ENCODE results near the gene CA11.

The CA11 gene

DNA sequence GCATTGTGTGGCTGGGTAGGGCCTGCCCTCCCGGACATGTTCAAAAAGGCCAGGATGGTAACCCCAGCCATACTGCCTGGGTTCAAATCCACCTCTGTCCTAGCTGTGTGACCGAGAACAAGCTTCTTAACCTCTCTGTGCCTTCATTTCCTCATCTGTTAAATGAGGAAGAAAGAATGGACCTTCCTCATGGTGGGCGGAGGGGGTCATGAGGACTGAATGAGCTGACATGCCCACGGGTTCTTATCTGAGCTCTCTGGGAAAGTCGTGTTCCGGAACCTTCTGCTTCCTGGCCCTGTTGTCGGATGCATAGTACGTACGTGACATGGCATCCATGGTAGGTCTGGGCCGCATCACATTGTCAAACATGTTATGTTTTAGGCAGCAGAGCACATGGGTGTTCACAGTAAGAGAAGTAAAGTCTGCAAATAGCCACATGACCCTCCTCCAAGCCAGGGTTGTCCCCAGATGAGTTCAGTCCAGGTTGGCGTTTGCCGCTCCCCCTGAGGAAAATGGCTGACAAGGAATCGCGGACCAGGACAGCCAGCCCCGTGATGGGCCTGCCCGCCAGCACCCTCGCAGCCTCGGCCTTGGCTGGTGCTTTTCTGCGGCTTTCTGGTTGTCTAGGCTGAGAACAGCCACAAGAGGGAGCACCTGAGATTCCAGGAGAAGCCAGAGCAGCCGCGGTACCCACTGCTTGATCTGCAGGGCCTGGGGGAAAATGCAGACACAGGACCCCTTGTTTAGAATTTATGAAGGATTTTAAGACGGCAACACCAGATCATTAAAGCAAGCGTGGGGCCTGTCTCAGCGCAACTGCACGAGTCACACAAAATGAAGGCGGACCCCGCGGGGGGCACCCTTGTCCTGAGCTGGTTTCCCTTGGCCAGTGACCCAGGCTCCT is 29.2 kb upstream of the CA11 start:
- H3K9me3 Mint-ChIP-seq, result no peaks in the 10 kb centered on the region
- H3K4me3 Mint-ChIP-seq, result peak overlapping the region in 1 of 2 donors; percentile 33
- peaks cover 5 to 6% of the 10 kb centered on the region in 2 donors for H3K4me1 Mint-ChIP-seq (ENCODE audit: low read depth in 2 of 2)
- DNase-seq, result peak; percentile 75 to 76 (median 75)
- H3K27ac Mint-ChIP-seq, result peak overlapping the region in 1 of 2 donors; percentile 60
- no peaks in the 10 kb centered on the region for H3K27me3 Mint-ChIP-seq
- H3K36me3 Mint-ChIP-seq (ENCODE audit: insufficient read depth), result no peaks in the 10 kb centered on the region
- ATAC-seq (replicated peaks), result peak; percentile 96

DNA sequence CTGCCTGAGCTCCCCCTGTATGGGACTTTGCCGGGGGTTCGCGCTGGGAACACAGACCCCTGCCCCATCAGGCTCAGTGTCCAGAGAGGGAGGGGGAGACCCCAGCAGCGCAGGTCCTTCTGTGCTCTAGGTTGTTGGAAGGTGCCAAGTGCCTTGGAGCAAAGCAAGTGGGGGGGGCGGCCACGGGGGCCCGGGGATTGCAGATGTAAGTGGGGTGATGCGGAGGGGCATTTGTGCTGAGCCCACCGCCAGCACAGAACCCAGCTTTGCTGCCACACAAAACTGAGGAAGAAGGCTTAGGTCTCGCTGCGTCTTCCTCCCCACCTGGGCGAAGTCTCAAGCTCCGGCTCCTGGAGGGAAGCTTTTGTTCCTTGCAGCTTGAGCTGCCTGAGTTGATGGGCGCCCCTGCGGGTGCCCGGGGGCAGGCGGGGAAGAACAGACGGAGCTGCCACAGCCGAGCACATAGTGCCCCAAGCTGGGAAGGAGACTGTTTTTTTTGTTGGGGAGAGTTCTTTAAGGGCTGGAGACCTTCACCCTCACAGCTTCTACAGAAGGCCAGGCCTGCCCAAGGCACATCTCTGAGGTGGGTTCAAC is 28.3 kb upstream of the CA11 start:
- H3K36me3 Mint-ChIP-seq (ENCODE audit: insufficient read depth), result peaks cover 7% of the 10 kb centered on the region
- no peaks in the 10 kb centered on the region for H3K9me3 Mint-ChIP-seq
- no peak overlapping the region for H3K4me3 Mint-ChIP-seq
- peaks cover 5 to 6% of the 10 kb centered on the region in 2 donors for H3K4me1 Mint-ChIP-seq (ENCODE audit: low read depth in 2 of 2)
- ATAC-seq (replicated peaks) (no peak), DNase-seq (no peak)
- H3K27ac Mint-ChIP-seq, result no peak overlapping the region
- H3K27me3 Mint-ChIP-seq, result no peaks in the 10 kb centered on the region

DNA sequence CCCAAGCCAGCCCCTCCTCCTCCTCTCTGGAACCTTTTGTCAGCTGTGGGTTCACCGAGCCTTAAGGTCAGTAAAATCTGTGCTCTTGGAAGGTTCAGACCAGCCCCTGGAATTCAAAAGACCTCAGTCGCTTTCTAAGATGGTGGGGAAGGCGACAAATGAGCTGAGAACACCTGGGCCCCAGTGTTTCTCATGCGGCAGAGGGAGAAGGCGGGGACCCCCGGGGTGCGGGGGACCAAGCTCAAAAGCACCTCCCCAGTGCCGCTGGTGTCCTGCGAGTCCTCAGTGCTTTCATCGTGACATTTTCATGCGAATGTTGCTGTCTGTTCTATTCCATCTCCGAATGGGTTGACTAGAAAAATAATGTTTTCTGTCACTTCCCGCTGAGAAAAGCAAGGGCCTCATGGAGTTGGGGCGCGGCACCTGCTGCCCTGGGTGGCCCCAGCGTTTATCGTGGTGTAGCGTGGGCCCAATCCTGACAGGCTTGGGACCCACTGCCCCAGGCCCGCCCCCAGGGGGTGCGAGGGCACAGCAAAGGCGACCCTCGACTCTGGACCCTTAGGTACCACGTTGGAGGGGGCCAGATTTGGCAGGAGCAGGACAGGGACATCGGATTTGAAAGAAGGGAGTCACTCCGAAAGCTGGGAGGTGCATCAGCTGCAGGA is 27.6 kb upstream of the CA11 start:
- Mint-ChIP-seq H3K4me1 (ENCODE audit: low read depth in 2 of 2) (peaks cover 5 to 6% of the 10 kb centered on the region in 2 donors), H3K27me3 (no peaks in the 10 kb centered on the region), H3K4me3 (no peak overlapping the region), H3K36me3 (ENCODE audit: insufficient read depth) (peaks cover 12% of the 10 kb centered on the region), H3K27ac (no peak overlapping the region), H3K9me3 (peaks cover 0 to 1% of the 10 kb centered on the region in 2 donors)
- DNase-seq, result no peak
- no peak for ATAC-seq (replicated peaks)

DNA sequence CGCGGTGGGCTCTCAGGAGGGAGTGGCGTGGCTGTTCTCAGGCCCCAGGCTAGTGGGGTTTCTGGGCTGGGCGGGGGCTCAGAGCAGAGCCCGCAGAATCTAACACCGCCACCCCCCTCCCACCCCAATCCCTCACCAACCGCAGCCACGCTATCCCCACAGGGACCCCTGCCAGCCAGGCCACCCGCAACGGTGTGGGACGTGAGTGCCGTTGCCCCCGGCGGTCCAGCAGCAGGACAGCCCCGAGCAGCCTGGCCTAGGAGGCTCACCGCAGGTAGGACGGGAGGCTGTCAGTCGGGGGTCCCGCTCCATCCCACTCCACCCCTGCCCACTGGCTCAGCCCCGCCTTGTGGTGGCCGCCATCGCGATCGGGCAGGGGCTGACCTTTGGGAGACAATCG is 27.0 kb upstream of the CA11 start, which contains the start of gene NTN5:
Gene NTN5, minus strand, starts transcription at position 24 of the 400 bp plus-strand sequence. CDS start 2,031 bp downstream, outside the sequence.
- Mint-ChIP-seq H3K36me3 (ENCODE audit: insufficient read depth) (peaks cover 15% of the 10 kb centered on the region), H3K27me3 (no peaks in the 10 kb centered on the region), H3K4me3 (no peak within 1 kb of the TSS), H3K9me3 (peaks cover 0 to 1% of the 10 kb centered on the region in 2 donors), H3K27ac (peak within 1 kb of the TSS in 1 of 2 donors; percentile 29), H3K4me1 (ENCODE audit: low read depth in 2 of 2) (peaks cover 5 to 6% of the 10 kb centered on the region in 2 donors)
- DNase-seq (no peak), ATAC-seq (replicated peaks) (no peak)

DNA sequence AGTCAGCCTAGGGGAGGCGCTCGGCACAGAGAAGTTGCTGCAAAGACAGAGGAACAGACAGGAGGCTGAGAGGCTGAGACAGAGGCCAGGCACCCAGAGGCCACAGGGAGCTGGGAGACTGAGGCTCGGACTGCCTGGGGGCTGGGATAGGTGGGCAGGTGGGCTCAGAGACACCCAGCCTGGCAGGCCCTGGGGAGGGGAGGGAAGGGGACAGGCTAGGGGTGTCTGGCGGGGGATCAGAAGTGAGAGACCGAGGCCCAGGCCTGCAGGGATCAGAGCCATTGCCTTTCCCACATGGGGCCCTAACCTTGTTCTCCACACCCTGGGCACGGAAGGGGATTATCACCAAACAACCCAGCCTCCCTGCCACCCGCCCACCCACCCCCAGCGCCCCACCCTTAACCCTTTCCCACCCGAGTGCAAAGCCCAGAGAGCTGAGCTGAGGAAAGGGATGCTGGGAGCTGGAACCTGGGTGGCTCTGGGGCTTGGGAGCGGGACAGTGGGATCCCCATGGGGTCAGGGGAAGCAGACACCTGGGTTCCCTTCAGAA is 25.5 kb upstream of the CA11 start:
- no peak for ATAC-seq (replicated peaks)
- Mint-ChIP-seq H3K27me3 (no peaks in the 10 kb centered on the region), H3K9me3 (peaks cover 0 to 1% of the 10 kb centered on the region in 2 donors), H3K4me1 (ENCODE audit: low read depth in 2 of 2) (peaks cover 5 to 6% of the 10 kb centered on the region in 2 donors), H3K4me3 (no peak overlapping the region), H3K27ac (no peak overlapping the region), H3K36me3 (ENCODE audit: insufficient read depth) (peaks cover 15% of the 10 kb centered on the region)
- DNase-seq, result no peak

DNA sequence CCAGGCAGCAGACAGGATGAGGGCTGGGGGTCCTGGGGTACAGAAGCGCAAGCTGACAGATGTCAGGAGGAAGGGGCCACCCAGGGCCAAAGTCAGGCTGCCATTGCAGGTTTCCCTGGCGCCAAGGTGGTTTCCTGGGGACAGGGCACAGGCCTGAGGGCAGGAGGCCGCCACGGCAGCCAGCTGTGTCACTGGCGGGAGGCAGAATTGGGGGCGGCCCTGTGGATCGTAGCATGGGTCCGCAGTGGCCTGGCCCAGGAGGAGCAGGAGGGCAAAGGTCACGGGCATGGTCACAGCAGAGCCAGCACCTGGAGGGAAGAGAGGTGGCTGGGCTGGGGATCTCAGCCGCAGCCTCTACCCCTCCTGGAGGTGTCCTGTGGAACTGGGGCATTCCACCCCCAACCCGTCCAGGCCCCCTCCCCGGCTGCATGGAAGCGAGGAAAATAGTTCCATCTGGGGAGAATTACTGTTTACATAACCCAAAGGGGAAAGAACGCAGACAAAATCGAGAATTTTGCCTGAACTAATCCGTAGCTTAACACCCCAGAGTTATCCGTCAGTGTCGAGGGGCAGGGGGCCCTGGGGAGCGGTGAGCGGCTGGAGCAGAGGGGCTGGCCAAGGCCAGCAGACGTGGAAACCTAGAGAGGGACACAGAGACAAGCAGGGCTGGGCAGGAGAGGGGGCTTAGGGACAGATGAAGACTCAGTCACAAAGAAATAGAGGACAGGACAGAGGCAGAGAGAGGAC is 24.9 kb upstream of the CA11 start:
- peaks cover 15% of the 10 kb centered on the region for H3K36me3 Mint-ChIP-seq (ENCODE audit: insufficient read depth)
- peaks cover 5 to 6% of the 10 kb centered on the region in 2 donors for H3K4me1 Mint-ChIP-seq (ENCODE audit: low read depth in 2 of 2)
- DNase-seq (no peak), ATAC-seq (replicated peaks) (no peak)
- H3K27ac Mint-ChIP-seq, result no peak overlapping the region
- no peak overlapping the region for H3K4me3 Mint-ChIP-seq
- H3K27me3 Mint-ChIP-seq, result no peaks in the 10 kb centered on the region
- H3K9me3 Mint-ChIP-seq, result peaks cover 0 to 1% of the 10 kb centered on the region in 2 donors

DNA sequence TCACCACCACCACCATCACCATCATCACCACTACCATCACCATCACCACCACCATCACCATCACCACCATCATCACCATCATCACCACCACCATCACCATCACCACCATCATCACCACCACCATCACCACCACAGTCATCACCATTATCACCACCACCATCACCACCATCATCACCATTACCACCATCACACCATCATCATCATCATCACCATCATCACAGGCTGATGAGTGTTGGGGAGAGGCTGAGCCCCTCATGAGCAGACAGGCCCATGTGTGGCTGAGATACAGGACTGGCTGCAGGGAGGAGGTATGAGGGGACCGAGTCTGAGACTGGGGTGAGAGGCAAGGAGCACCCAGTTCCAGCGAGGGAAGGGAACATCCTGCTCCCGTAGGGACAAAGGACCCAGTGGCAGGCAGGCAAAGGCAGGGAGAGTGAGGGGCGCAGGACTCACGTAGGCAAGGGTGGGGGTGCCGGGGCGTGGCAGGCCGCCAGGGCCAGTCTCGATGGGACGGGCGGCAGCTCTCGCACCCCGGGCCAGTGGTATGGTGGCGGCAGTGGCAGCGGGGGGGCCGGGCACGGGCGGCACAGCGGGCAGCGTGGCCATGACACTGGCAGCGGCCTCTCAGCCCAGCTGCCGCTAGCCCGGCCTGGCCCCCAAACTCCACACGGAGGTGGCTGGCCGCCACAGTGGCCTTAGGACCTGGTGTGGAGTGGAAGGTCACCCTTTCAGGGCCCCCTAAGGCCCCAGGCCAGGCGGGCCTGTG is 24.1 kb upstream of the CA11 start:
- H3K27me3 Mint-ChIP-seq, result no peaks in the 10 kb centered on the region
- H3K36me3 Mint-ChIP-seq (ENCODE audit: insufficient read depth), result peaks cover 15% of the 10 kb centered on the region
- H3K4me3 Mint-ChIP-seq, result no peak overlapping the region
- DNase-seq, result no peak
- no peak for ATAC-seq (replicated peaks)
- peak overlapping the region; percentile 23 to 47 for H3K27ac Mint-ChIP-seq
- H3K9me3 Mint-ChIP-seq, result peaks cover 0 to 1% of the 10 kb centered on the region in 2 donors
- H3K4me1 Mint-ChIP-seq (ENCODE audit: low read depth in 2 of 2), result peaks cover under 1 to 1% of the 10 kb centered on the region in 2 donors

DNA sequence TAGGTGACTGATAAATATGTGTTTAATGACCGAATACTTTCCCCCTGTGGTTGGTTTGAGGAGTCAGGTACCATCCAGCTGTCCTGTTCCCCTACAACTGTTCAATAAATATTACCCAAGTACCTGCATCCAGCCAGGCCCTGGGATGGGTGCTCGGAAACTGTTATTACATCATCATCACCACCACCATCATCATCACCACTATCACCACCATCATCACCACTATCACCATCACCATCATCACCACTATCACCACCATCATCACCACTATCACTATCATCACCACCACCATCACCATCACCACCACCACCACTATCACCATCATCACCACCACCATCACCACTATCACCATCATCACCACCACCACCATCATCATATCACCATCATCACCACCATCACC is 22.8 kb upstream of the CA11 start:
- DNase-seq, result no peak
- peaks cover 15% of the 10 kb centered on the region for H3K36me3 Mint-ChIP-seq (ENCODE audit: insufficient read depth)
- no peaks in the 10 kb centered on the region for H3K27me3 Mint-ChIP-seq
- H3K9me3 Mint-ChIP-seq, result peaks cover 0 to 1% of the 10 kb centered on the region in 2 donors
- H3K4me3 Mint-ChIP-seq, result no peak overlapping the region
- no peak for ATAC-seq (replicated peaks)
- H3K27ac Mint-ChIP-seq, result no peak overlapping the region
- no peaks in the 10 kb centered on the region for H3K4me1 Mint-ChIP-seq (ENCODE audit: low read depth in 2 of 2)

DNA sequence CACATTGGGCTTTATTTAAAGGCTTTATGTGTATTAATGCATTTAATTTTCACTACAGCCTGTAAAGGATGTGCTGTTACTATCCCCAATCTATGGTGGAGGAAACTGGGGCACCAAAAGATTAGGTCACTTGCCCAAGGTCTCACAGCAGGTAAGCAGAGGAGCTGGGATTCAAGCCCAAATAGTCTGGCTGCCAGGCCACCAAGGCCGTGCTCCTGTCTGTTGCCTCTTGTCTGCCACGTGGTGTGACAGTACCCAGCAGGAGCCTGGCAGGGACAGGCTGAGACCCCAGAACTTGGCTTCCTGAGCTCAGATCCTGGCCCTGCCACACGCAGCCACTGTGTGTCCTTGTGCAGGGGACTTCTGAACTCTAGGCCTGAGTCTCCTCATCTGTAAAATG is 22.3 kb upstream of the CA11 start:
- Mint-ChIP-seq H3K9me3 (peaks cover 0 to 1% of the 10 kb centered on the region in 2 donors), H3K27ac (no peak overlapping the region), H3K4me3 (no peak overlapping the region), H3K36me3 (ENCODE audit: insufficient read depth) (peaks cover 15% of the 10 kb centered on the region), H3K4me1 (ENCODE audit: low read depth in 2 of 2) (no peaks in the 10 kb centered on the region), H3K27me3 (no peaks in the 10 kb centered on the region)
- no peak for DNase-seq
- no peak for ATAC-seq (replicated peaks)

DNA sequence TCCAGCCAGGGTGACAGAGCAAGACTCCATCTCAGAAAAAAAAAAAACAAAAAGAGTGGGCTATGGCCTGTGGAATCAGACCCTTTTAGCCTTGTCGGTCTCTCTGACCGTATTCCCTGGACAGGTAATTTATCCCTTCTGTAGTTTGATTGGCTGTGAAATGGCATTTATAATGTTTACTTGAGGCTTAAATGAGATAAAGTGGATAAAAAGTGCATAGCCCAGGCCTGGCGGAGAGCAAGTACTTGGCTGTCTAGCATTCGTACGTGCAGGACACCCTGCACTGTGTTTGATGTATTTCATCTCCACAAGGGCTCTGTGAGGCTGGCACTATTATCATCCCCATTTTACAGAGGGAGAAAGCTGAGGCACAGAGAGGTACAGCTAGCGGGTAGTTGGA is 19.8 kb upstream of the CA11 start:
- H3K4me1 Mint-ChIP-seq (ENCODE audit: low read depth in 2 of 2), result peaks cover 5% of the 10 kb centered on the region in 2 donors
- H3K27me3 Mint-ChIP-seq, result no peaks in the 10 kb centered on the region
- no peak overlapping the region for H3K27ac Mint-ChIP-seq
- no peak overlapping the region for H3K4me3 Mint-ChIP-seq
- H3K9me3 Mint-ChIP-seq, result peaks cover 0 to 1% of the 10 kb centered on the region in 2 donors
- no peak for ATAC-seq (replicated peaks)
- no peak for DNase-seq
- H3K36me3 Mint-ChIP-seq (ENCODE audit: insufficient read depth), result peaks cover 19% of the 10 kb centered on the region

DNA sequence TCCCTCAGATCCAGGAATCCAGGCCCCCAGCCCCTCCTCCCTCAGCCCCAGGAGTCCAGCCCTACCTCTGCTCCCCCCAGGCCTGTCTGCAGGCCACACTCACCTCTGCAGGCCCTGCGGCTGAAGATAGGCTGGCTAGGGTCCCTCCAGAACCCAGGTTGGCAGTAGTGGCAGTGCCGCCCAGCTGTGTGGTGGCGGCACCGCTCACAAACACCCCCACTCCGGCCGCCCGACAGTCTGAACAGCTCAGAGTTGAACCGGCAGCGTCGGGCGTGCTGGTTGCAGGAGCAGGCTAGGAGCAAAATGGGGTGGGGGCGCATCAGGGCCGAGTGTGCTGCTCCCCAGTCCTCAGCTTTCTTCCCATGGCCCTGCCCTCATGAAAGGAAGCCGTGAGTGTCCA is 18.5 kb upstream of the CA11 start:
- no peak for DNase-seq
- H3K9me3 Mint-ChIP-seq, result peaks cover 0 to 1% of the 10 kb centered on the region in 2 donors

DNA sequence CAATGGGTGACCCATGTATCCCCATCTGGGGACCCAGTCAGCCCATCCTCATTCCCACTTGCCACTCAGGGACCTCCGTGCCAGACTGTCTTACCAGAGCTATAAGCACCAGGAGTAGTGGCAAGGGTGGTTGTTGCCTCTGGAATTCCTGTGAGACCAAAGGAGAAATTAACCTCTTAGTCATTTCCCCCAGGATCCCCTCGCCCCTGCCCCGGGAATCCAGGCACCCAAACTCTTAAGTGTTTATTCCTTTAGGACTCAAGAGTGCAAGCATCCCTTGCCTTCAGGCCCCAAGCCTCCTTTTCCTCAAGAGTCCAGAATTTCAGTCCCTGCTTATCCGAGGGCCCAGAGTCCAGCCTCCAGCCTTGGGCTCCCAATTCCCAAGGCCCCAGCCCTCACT is 17.7 kb upstream of the CA11 start:
- DNase-seq, result no peak
- Mint-ChIP-seq H3K36me3 (ENCODE audit: insufficient read depth) (peaks cover 8% of the 10 kb centered on the region), H3K9me3 (no peaks in the 10 kb centered on the region), H3K27ac (no peak overlapping the region), H3K4me1 (ENCODE audit: low read depth in 2 of 2) (peaks cover 6 to 7% of the 10 kb centered on the region in 2 donors), H3K27me3 (no peaks in the 10 kb centered on the region), H3K4me3 (no peak overlapping the region)
- ATAC-seq (replicated peaks), result no peak

More for the DNA sequence above, 18.5 kb upstream of the CA11 start:
- peaks cover 13% of the 10 kb centered on the region for H3K36me3 Mint-ChIP-seq (ENCODE audit: insufficient read depth)
- ATAC-seq (replicated peaks), result no peak
- no peak overlapping the region for H3K27ac Mint-ChIP-seq
- no peak overlapping the region for H3K4me3 Mint-ChIP-seq
- peaks cover 6 to 7% of the 10 kb centered on the region in 2 donors for H3K4me1 Mint-ChIP-seq (ENCODE audit: low read depth in 2 of 2)
- H3K27me3 Mint-ChIP-seq, result no peaks in the 10 kb centered on the region

All from effector memory CD8-positive, alpha-beta T cell (primary cell).